ENCODE measurements around the gene POU2AF2. TPM values are rescaled to one million over a fixed set of nuclear protein-coding genes. Genes with fewer than 3 reads are reported as not detected.
A peak's percentile ranks its signal among the peaks of the same experiment; 100 is the strongest.

The POU2AF2 gene
- total and polyA plus RNA-seq, 2 donors from 2014 or later: not detected

- Histone ChIP-seq H3K4me1 (ENCODE audit: control insufficient read depth in 2 of 3, insufficient read depth in 2 of 3, low read depth in 1 of 3, low read length in 3 of 3) (peaks cover 0 to 5% (median 4%) of the 10 kb centered on the region in 3 donors), H3K27ac (ENCODE audit: low read depth in 2 of 2, low read length in 2 of 2) (no peak overlapping the region), H3K9ac (ENCODE audit: low read length in 3 of 3) (no peak overlapping the region)
Measured at GRCh38 chr11:111297696-111298095, 52.2 kb downstream of the POU2AF2 start.

DNA sequence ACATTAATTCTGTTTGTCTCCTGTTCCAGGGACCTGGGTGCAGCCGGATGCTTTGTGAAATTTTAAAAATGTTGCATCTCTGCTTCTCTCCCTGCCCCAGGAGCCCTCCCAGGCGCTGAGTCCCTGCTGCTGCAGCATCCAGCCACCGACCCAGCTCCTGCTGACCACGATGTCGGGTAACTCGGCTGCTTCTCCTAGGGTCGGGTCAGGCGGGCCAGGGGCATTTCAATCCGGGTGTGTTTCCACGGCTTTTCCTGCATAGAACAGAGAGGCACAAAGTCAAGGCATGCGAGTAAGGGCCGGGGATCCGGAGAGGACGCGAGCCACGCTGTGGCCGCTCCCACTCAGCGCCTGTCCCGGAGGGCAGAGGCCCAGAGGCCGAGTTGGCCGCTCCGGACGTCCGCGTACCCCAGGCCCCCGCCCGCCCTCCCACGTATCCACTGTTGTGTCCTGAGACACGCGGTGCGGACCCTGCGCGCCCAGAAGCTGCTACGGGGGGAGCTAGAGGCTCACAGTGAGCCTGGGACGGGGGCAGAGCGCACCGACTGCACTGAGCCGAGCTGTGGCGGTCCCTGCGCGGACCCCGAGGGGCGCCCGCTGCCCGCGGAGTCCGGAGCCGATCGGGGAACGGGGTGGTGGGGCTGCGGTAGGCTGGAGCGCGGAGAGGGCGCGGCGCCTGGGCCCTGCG is 53.0 kb downstream of the POU2AF2 start, which contains the start of gene POU2AF3:
Gene POU2AF3 (plus strand): TSS at position 134 of the 688 bp plus-strand sequence. CDS start 36 bp downstream, at position 170.
- intact Hi-C loops (cut with DNase I): no loop called here
- H3K36me3 ChIP-seq (ENCODE audit: control insufficient read depth in 2 of 3, insufficient read depth in 3 of 3, low read length in 3 of 3): no peaks in the 10 kb centered on the region
- peak in 3 of 5 donors; percentile 22 to 74 (median 70) for DNase-seq
- FAIRE-seq: no peak
- H3K4me3 ChIP-seq (ENCODE audit: low read length in 3 of 3): peak within 1 kb of the TSS; percentile 43 to 67 (median 44)
- H3K27ac ChIP-seq (ENCODE audit: low read depth in 2 of 2, low read length in 2 of 2): peak within 1 kb of the TSS; percentile 91 to 92
- peaks cover 0 to 5% (median 4%) of the 10 kb centered on the region in 3 donors for H3K4me1 ChIP-seq (ENCODE audit: control insufficient read depth in 2 of 3, insufficient read depth in 2 of 3, low read depth in 1 of 3, low read length in 3 of 3)
- H3K27me3 ChIP-seq (ENCODE audit: control insufficient read depth, insufficient read depth, low read length): no peaks in the 10 kb centered on the region
- peak within 1 kb of the TSS in 2 of 3 donors; percentile 55 to 80 for H3K9ac ChIP-seq (ENCODE audit: low read length in 3 of 3)
- TF ChIP-seq CTCF (IDR thresholded peaks at IDR 0.05; ENCODE audit: borderline replicate concordance, extremely low read depth, insufficient read depth): no peak
- H3K9me3 ChIP-seq (ENCODE audit: control insufficient read depth in 2 of 3, insufficient read depth in 1 of 3, low read length in 3 of 3): no peaks in the 10 kb centered on the region

More at GRCh38 chr11:111297696-111298095, 52.2 kb downstream of the POU2AF2 start:
- no peak for DNase-seq
- Histone ChIP-seq H3K9me3 (ENCODE audit: control insufficient read depth in 2 of 3, insufficient read depth in 1 of 3, low read length in 3 of 3) (no peaks in the 10 kb centered on the region), H3K36me3 (ENCODE audit: control insufficient read depth in 2 of 3, insufficient read depth in 3 of 3, low read length in 3 of 3) (no peaks in the 10 kb centered on the region), H3K27me3 (ENCODE audit: control insufficient read depth, insufficient read depth, low read length) (no peaks in the 10 kb centered on the region), H3K4me3 (ENCODE audit: low read length in 3 of 3) (no peak overlapping the region)
- intact Hi-C loops (cut with DNase I): no loop called here
- no peak for TF ChIP-seq CTCF (IDR thresholded peaks at IDR 0.05; ENCODE audit: borderline replicate concordance, extremely low read depth, insufficient read depth)
- FAIRE-seq: no peak

GRCh38 chr11:111299101-111300026 is 53.8 kb downstream of the POU2AF2 start:
- H3K27me3 ChIP-seq (ENCODE audit: control insufficient read depth, insufficient read depth, low read length): no peaks in the 10 kb centered on the region
- no peak for FAIRE-seq
- no peaks in the 10 kb centered on the region for H3K36me3 ChIP-seq (ENCODE audit: control insufficient read depth in 2 of 3, insufficient read depth in 3 of 3, low read length in 3 of 3)
- H3K9ac ChIP-seq (ENCODE audit: low read length in 3 of 3): peak overlapping the region; percentile 39 to 80 (median 55)
- peak; percentile 55 for TF ChIP-seq CTCF (IDR thresholded peaks at IDR 0.05; ENCODE audit: borderline replicate concordance, extremely low read depth, insufficient read depth)
- intact Hi-C loops (cut with DNase I): loop anchor here (10.0 kb wide), 1 partner anchor 1165 kb away; no protein-coding TSS in a partner anchor
- peak overlapping the region; percentile 91 to 92 for H3K27ac ChIP-seq (ENCODE audit: low read depth in 2 of 2, low read length in 2 of 2)
- peak; percentile 81 to 90 (median 84) for DNase-seq
- peaks cover 0 to 3% (median 0%) of the 10 kb centered on the region in 3 donors for H3K4me1 ChIP-seq (ENCODE audit: control insufficient read depth in 2 of 3, insufficient read depth in 2 of 3, low read depth in 1 of 3, low read length in 3 of 3)
- no peaks in the 10 kb centered on the region for H3K9me3 ChIP-seq (ENCODE audit: control insufficient read depth in 2 of 3, insufficient read depth in 1 of 3, low read length in 3 of 3)
- H3K4me3 ChIP-seq (ENCODE audit: low read length in 3 of 3): peak overlapping the region; percentile 51 to 67 (median 64)
